NT2/D1 (cell line): ENCODE data around the gene SLMAP.

ENCODE experiments used
- YY1 ChIP-seq: IDR thresholded peaks from 2 replicates; pipeline ENCODE4 v1.6.1; 2011; ENCODE audit not compliant: insufficient read length, insufficient read depth
- ZNF274 ChIP-seq: IDR thresholded peaks from 2 replicates; pipeline ENCODE4 v1.6.1; 2011; ENCODE audit warnings: mild to moderate bottlenecking, low read depth, low read length

- TF ChIP-seq ZNF274 (no peak), YY1 (no peak)
These were observed 116.5 kb downstream of the SLMAP start for GRCh38 chr3:57872606-57873005.
